ENCODE data around the gene PTPRA. TPM values are rescaled to one million over a fixed set of nuclear protein-coding genes. Genes with fewer than 3 reads are reported as not detected.
A peak's percentile ranks its signal among the peaks of the same experiment; 100 is the strongest.

Gene PTPRA
- total and polyA plus RNA-seq, 2 donors from 2014 or later, result 33.1 to 70.3 TPM

DNA sequence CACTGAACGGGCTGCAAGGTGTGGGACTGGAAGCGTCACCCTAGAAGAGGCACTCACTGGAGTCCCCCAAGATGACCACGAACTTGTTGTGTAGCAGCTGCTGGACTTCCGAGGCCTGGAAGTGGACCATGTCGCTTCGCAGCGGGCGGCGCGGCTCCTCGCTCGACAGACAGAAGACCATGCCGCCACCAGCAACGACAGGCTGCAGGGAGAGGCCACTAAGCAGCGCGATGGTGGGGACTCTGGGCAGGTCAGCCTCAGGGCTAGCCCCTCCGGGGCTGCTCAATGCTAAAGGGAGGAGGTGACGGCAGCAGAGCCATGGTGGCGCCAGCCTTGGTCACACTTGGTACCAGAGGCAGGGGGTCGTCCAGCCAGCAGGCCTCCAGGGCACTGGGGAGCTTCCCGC is 33.5 kb upstream of the PTPRA start:
- DNase-seq (peak in 2 of 5 donors; percentile 82 to 84), FAIRE-seq (no peak)
- Histone ChIP-seq H3K9ac (ENCODE audit: low read length in 3 of 3) (peak overlapping the region in 1 of 3 donors; percentile 70), H3K27me3 (ENCODE audit: control insufficient read depth, insufficient read depth, low read length) (no peaks in the 10 kb centered on the region), H3K4me3 (ENCODE audit: low read length in 3 of 3) (peak overlapping the region in 2 of 3 donors; percentile 16 to 81), H3K27ac (ENCODE audit: low read depth in 2 of 2, low read length in 2 of 2) (no peak overlapping the region), H3K9me3 (ENCODE audit: control insufficient read depth in 2 of 3, insufficient read depth in 1 of 3, low read length in 3 of 3) (no peaks in the 10 kb centered on the region), H3K4me1 (ENCODE audit: control insufficient read depth in 2 of 3, insufficient read depth in 2 of 3, low read depth in 1 of 3, low read length in 3 of 3) (peaks cover 0 to 9% (median 0%) of the 10 kb centered on the region in 3 donors), H3K36me3 (ENCODE audit: control insufficient read depth in 2 of 3, insufficient read depth in 3 of 3, low read length in 3 of 3) (peaks cover 0 to 2% (median 0%) of the 10 kb centered on the region in 3 donors)
- TF ChIP-seq, protein P1, sequence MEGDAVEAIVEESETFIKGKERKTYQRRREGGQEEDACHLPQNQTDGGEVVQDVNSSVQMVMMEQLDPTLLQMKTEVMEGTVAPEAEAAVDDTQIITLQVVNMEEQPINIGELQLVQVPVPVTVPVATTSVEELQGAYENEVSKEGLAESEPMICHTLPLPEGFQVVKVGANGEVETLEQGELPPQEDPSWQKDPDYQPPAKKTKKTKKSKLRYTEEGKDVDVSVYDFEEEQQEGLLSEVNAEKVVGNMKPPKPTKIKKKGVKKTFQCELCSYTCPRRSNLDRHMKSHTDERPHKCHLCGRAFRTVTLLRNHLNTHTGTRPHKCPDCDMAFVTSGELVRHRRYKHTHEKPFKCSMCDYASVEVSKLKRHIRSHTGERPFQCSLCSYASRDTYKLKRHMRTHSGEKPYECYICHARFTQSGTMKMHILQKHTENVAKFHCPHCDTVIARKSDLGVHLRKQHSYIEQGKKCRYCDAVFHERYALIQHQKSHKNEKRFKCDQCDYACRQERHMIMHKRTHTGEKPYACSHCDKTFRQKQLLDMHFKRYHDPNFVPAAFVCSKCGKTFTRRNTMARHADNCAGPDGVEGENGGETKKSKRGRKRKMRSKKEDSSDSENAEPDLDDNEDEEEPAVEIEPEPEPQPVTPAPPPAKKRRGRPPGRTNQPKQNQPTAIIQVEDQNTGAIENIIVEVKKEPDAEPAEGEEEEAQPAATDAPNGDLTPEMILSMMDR (IDR thresholded peaks at IDR 0.05; ENCODE audit: borderline replicate concordance, extremely low read depth, insufficient read depth), result no peak
- intact Hi-C loops (cut with DNase I), result no loop called here

DNA sequence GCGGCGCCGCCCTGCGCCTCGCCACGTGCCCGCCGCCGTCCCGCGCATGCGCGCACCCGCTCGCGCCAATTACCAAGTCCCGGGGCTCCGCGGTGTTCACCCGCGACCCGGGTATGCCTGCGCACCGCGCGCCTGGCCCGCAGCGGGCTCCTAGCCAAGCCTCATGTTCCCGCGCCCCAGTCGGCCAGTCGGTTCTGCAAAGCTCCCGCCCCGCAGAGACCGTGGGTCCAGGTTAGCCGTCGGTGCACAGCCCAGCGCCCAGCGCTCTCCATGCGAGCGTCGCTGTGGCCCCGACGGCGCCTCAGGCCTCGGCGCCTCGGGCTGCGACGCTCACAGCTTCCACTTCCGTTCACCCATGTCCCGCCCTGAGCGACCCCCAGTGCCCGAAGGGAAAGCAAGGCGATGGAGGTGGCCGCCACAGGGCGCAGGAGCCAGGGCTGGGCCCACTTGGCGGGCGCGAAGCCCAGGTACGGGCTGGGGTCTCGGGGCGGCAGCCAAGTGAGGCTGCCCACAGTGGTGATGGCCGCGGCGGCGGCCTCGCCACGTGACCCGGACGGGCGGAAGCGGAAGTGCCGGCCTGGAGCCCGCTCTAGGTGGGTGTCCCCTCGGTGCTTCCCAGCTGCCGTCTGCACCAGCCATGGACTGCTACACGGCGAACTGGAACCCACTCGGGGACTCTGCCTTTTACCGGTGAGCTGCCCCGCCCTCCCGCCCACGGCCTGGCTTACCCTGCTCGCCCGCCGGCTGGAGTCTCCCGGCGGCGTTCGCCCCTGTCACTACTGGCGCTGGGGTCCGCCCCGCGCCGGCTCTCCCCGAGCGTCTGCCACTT is 32.9 kb upstream of the PTPRA start, which contains the start of the genes PCED1A and VPS16:
TSS of gene PCED1A (minus strand) at position 518 of the 829 bp plus-strand sequence. CDS start 743 bp downstream, outside the sequence.
TSS of gene VPS16 (plus strand) at position 608 of the 829 bp plus-strand sequence. CDS start at position 638, 30 bp downstream.
- Histone ChIP-seq H3K4me3 (ENCODE audit: low read length in 3 of 3) (peak within 1 kb of the TSS; percentile 40 to 84 (median 81)), H3K36me3 (ENCODE audit: control insufficient read depth in 2 of 3, insufficient read depth in 3 of 3, low read length in 3 of 3) (peaks cover 0 to 2% (median 0%) of the 10 kb centered on the region in 3 donors), H3K9me3 (ENCODE audit: control insufficient read depth in 2 of 3, insufficient read depth in 1 of 3, low read length in 3 of 3) (no peaks in the 10 kb centered on the region), H3K27me3 (ENCODE audit: control insufficient read depth, insufficient read depth, low read length) (no peaks in the 10 kb centered on the region), H3K9ac (ENCODE audit: low read length in 3 of 3) (peak within 1 kb of the TSS; percentile 24 to 78 (median 54)), H3K27ac (ENCODE audit: low read depth in 2 of 2, low read length in 2 of 2) (peak within 1 kb of the TSS; percentile 73 to 86), H3K4me1 (ENCODE audit: control insufficient read depth in 2 of 3, insufficient read depth in 2 of 3, low read depth in 1 of 3, low read length in 3 of 3) (peaks cover 0 to 9% (median 0%) of the 10 kb centered on the region in 3 donors)
- DNase-seq (peak; percentile 93 to 97 (median 94)), FAIRE-seq (no peak)
- TF ChIP-seq, protein P1 (IDR thresholded peaks at IDR 0.05; ENCODE audit: borderline replicate concordance, extremely low read depth, insufficient read depth), result no peak
- intact Hi-C loops (cut with DNase I), result no loop called here

DNA sequence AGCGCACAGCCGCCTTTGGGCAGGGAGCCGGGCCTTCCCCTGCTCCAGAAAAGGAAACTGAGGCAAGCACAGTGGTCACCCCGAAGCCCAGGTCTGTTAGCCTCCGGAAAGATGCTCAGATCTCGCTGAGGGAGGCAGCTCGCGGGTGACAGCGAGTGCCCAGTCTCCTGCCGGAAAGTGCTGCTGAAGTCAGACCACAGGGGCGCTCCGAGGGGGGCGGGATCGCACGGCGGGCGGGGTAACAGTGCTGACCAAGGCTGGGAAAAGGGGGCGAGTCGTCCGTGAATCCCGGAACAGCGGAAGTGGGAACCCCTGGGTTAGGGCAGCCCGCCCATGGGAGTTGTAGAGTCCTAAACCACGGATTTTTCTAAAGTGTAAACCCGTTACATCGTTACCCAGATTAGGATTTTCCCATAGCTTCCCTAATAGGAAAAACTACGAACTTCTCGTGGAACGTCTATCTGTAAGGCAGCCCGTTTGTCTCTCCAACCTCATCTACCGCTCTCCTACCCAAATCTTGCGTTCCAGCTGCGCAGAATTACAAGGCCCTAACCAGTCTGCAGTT is 32.2 kb upstream of the PTPRA start:
- Histone ChIP-seq H3K4me1 (ENCODE audit: control insufficient read depth in 2 of 3, insufficient read depth in 2 of 3, low read depth in 1 of 3, low read length in 3 of 3) (peaks cover 0 to 9% (median 0%) of the 10 kb centered on the region in 3 donors), H3K9ac (ENCODE audit: low read length in 3 of 3) (peak overlapping the region; percentile 23 to 78 (median 54)), H3K9me3 (ENCODE audit: control insufficient read depth in 2 of 3, insufficient read depth in 1 of 3, low read length in 3 of 3) (no peaks in the 10 kb centered on the region), H3K27me3 (ENCODE audit: control insufficient read depth, insufficient read depth, low read length) (no peaks in the 10 kb centered on the region), H3K27ac (ENCODE audit: low read depth in 2 of 2, low read length in 2 of 2) (peak overlapping the region; percentile 22 to 52), H3K4me3 (ENCODE audit: low read length in 3 of 3) (peak overlapping the region; percentile 40 to 84 (median 81)), H3K36me3 (ENCODE audit: control insufficient read depth in 2 of 3, insufficient read depth in 3 of 3, low read length in 3 of 3) (peaks cover 0 to 2% (median 0%) of the 10 kb centered on the region in 3 donors)
- intact Hi-C loops (cut with DNase I), result no loop called here
- FAIRE-seq (no peak), DNase-seq (peak; percentile 48 to 90 (median 67))
- TF ChIP-seq, protein P1 (IDR thresholded peaks at IDR 0.05; ENCODE audit: borderline replicate concordance, extremely low read depth, insufficient read depth), result no peak
